Measurements from ENCODE around the gene LOXL3.
"Not testable (repeated sequence)": the region's sequence is repeated elsewhere in the genome, so short reads cannot be mapped to it uniquely, and the experiment has no call there.

Gene LOXL3

DNA sequence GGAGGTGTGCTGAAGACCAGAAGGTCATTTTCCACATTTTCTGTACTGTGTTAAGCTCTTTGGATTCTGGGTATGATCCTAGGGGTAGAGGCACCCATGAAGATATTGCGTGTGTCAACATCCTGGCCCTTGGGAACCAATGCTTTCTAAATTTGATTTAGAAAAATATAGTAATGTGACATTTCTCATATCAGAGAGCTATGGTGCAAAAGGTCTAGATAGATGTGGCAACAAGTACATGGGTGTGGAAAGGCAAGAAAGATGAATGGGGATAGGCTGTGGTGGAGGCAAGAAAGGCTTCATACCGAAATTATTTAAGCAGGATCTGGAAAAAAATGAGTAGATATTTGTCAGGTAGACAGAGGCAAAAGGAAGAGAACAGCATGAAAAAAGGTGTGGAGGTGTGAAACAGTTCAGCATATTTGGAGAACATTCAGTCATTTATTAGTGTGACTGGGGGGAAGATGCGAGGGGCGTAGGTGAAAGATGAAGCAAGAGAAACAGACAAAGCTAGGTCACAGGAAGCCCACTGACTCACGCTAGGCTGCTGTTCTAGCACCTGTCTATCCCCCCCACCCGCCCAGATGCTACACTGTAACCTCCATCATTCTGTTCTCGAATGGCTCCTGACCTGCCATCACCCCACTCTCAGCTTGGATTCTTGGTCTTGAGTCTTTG, 12.5 kb upstream of the LOXL3 start:
- DNase-seq (ENCODE audit: insufficient read length, low spot score), result no peak
- FAIRE-seq, result no peak
- TF ChIP-seq, protein P1, sequence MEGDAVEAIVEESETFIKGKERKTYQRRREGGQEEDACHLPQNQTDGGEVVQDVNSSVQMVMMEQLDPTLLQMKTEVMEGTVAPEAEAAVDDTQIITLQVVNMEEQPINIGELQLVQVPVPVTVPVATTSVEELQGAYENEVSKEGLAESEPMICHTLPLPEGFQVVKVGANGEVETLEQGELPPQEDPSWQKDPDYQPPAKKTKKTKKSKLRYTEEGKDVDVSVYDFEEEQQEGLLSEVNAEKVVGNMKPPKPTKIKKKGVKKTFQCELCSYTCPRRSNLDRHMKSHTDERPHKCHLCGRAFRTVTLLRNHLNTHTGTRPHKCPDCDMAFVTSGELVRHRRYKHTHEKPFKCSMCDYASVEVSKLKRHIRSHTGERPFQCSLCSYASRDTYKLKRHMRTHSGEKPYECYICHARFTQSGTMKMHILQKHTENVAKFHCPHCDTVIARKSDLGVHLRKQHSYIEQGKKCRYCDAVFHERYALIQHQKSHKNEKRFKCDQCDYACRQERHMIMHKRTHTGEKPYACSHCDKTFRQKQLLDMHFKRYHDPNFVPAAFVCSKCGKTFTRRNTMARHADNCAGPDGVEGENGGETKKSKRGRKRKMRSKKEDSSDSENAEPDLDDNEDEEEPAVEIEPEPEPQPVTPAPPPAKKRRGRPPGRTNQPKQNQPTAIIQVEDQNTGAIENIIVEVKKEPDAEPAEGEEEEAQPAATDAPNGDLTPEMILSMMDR (IDR thresholded peaks at IDR 0.05; ENCODE audit: insufficient read depth, missing control alignments), result no peak

- DNase-seq (ENCODE audit: insufficient read length, low spot score) (no peak), FAIRE-seq (no peak)
- TF ChIP-seq, protein P1 (IDR thresholded peaks at IDR 0.05; ENCODE audit: insufficient read depth, missing control alignments), result no peak
Measured at GRCh38 chr2:74564222-74564621, 10.5 kb upstream of the LOXL3 start.

GRCh38 chr2:74562126-74562775, 8.5 kb upstream of the LOXL3 start:
- TF ChIP-seq, protein P1 (IDR thresholded peaks at IDR 0.05; ENCODE audit: insufficient read depth, missing control alignments), result no peak
- no peak for FAIRE-seq

DNA sequence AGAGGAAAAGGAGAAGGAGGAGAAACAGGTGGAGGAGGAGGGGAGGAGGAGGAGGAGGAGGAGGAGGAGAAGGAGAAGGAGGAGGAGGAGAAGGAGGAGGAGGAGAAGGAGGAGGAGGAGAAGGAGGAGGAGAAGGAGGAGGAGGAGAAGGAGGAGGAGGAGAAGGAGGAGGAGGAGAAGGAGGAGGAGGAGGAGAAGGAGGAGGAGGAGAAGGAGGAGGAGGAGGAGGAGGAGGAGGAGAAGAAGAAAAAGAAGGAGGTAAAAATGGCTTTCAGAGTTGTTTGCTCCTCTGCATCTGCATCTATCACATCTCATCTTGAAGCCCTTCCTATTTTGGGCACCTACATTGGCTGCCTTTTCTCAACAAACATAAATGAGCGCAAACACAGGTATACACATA, 7.3 kb upstream of the LOXL3 start:
- not testable (repeated sequence) for DNase-seq (ENCODE audit: insufficient read length, low spot score); FAIRE-seq

More at GRCh38 chr2:74562126-74562775, 8.5 kb upstream of the LOXL3 start:
- no peak for DNase-seq (ENCODE audit: insufficient read length, low spot score)

DNA sequence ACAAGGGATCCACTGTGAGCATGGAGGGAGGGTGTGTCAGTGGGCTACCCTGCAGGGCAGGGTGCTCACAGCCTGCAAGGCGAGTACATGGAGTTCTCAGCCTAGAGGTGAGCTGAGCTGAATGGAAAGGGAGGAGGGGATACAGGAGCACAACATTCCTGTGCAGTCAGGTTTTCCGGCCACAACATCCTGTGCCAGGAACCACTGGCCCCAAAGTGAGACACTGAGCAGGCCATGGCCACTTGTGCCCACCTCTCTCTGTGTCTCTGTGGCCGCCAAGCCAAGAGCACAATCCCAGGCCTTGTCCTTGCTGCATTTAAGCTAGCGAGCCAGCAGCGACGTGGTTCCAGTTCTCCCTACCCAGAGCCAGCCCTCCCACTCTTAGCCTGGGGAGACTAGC, 6.8 kb upstream of the LOXL3 start:
- TF ChIP-seq, protein P1 (IDR thresholded peaks at IDR 0.05; ENCODE audit: insufficient read depth, missing control alignments), result no peak
- no peak for DNase-seq (ENCODE audit: insufficient read length, low spot score)
- no peak for FAIRE-seq

GRCh38 chr2:74559912-74560311, 6.2 kb upstream of the LOXL3 start:
- FAIRE-seq (no peak), DNase-seq (ENCODE audit: insufficient read length, low spot score) (no peak)
- TF ChIP-seq, protein P1 (IDR thresholded peaks at IDR 0.05; ENCODE audit: insufficient read depth, missing control alignments), result no peak

DNA sequence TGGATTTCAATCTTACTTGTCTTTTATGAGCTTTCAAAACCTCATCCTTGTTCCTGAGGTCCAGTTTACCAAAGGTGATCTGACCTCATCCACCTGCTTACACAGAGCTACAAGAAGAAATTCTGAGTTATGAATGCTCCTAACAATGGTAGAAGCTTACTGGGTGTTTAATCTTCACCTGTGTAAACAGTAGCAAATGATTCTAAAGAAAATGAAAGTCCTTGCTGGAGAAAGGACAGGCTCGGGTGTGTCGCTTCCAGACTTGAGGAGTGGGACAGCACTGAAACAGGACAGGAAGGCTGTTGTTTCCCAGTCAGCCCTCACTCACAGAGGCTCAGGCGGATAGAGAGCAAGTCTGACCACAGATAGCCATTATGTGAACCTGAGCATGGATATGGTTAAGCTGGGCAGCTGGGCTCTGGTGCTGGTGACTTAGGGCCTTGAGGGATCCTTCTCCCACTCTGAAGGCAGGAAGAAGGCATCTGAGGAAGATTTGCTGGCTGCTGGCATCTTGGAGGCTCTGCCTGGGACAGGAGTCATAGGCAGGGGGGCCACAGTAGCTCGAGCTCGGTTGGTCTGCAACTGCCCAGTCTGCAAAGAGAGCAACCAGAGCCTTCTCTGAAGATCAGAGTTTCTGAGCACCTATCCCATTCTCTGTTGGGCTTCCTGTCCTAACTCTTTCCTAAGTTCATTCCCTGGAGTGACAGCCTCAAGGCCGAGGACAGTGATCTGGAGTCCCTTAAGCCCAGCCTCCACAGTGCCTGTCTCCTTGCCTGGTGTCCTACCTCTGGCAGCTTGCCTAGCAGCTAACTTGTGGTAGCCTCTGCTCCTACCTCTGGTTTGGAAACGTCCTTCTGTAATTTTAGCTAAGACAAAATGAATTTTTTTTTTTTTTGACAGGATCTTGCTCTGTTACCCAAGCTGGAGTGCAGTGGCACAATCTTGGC, 4.8 kb upstream of the LOXL3 start:
- DNase-seq (ENCODE audit: insufficient read length, low spot score) (no peak), FAIRE-seq (no peak)
- TF ChIP-seq, protein P1 (IDR thresholded peaks at IDR 0.05; ENCODE audit: insufficient read depth, missing control alignments), result no peak
